HG03175 (cell line): ENCODE results near the gene SPG7.

Source experiments
- ATAC-seq: cut with Tn5 transposase; IDR thresholded peaks from one replicate; pipeline ENCODE4 v1.9.1; 2021; ENCODE audit warnings: mild to moderate bottlenecking, moderate library complexity; ENCODE audit not compliant: unreplicated experiment

SPG7 gene

GRCh38 chr16:89595330-89596060 lies 87.3 kb downstream of the SPG7 start:
- ATAC-seq = no peak

DNA sequence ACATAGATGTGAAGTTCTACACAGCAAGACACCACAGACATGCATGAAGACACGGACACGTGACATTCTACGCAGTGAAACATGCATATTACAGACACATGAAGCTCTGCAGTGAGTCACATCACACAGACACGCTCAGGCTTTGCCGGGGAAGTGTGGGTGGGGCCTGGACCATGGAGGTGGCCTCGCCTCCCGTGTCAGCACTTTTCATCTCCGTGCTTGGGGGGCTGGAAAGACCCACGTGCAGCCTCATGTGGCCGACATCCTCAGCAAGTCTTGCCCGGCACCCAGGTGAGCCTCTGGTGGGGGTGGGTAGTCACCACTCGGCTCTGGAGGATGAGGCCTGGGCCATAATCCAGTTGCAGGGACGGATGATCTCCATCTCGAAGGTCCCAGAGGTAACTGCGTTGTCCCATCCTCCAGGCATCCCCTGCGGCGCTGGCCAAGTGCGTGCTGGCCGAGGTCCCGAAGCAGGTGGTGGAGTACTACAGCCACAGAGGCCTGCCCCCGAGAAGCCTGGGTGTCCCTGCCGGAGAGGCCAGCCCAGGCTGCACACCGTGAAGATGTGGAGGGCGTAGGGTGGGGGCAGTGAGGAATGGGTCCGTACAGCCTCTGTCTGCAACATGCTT lies 88.0 kb downstream of the SPG7 start:
- no peak for ATAC-seq

GRCh38 chr16:89596957-89597649 lies 88.9 kb downstream of the SPG7 start:
- ATAC-seq = no peak

- no peak for ATAC-seq
These were observed 90.0 kb downstream of the SPG7 start for GRCh38 chr16:89598199-89598598.

- ATAC-seq = no peak
These were observed 91.3 kb downstream of the SPG7 start for GRCh38 chr16:89599451-89599858.

DNA sequence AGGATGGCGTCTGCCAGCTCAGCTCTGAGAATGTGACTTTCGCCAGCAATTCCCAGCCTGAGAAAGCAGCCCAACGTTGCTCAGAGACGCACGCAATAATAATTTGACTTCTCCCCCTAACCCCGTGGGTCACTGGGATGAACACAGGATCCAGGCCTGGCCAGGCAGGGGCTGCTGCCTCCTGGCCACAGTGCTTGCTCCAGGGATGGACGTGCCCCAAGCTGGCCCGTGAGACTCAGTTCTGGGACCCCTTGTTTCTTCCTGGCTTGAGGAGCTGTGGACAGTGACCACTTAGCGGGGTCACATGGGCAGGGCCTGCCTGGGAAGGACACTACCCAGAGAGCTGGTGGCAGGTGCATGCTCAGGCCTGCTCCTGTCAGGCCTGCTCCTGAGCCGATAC lies 91.7 kb downstream of the SPG7 start:
- no peak for ATAC-seq

GRCh38 chr16:89600427-89600826 lies 92.2 kb downstream of the SPG7 start:
- no peak for ATAC-seq

DNA sequence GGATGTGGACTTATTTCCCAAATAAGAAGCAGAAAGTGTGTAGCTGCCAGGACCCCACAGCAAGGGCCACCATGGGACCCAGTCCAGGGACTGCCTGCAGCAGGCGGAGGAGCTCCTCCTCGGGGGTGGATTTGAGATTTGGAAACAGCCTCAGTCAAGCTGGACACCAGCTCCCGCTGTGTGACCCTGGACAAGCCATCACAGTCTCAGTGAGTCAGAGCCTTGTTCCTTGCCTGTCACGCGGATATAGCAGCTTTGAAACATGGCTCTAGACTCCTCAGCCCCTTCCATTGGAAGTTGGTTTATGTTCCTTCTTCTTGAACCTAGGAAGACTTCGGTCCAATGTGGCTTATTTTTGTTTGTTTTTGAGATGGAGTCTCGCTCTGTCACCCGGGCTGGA lies 92.8 kb downstream of the SPG7 start:
- ATAC-seq = no peak

- ATAC-seq = no peak
These were observed 93.7 kb downstream of the SPG7 start for GRCh38 chr16:89601906-89602272.

DNA sequence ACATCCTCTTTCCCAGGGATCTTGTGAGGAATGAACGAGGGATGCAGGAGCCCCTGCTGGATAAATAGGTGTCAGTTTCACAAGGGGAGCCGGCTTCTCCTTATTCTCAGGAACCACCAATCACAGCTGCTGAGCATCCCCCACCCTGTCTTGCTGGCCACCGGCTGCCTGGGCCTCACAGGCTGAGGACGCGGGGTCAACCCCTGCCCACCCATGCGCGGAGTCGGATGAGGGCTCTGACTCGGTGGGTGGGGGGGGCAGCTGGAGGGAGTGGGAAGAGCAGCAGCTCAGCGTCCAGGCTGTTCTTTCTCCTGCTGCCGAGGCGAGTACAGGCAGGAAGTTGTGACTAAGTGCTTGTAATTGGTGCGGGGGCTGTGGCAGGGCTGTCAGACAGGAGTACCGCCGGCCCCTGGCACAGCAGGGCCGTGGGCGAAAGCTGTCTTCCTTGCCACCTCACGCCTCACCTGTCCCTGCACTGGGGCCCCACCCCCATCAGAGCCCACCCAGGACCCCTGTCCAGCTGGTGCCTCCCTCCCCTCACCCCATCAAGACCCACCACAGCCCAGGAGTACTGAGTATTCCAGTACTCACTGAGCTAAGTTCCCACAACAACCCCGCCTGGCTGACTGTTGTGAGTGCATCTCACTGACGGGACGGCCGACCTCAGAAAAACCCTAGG lies 94.2 kb downstream of the SPG7 start:
- ATAC-seq = no peak

DNA sequence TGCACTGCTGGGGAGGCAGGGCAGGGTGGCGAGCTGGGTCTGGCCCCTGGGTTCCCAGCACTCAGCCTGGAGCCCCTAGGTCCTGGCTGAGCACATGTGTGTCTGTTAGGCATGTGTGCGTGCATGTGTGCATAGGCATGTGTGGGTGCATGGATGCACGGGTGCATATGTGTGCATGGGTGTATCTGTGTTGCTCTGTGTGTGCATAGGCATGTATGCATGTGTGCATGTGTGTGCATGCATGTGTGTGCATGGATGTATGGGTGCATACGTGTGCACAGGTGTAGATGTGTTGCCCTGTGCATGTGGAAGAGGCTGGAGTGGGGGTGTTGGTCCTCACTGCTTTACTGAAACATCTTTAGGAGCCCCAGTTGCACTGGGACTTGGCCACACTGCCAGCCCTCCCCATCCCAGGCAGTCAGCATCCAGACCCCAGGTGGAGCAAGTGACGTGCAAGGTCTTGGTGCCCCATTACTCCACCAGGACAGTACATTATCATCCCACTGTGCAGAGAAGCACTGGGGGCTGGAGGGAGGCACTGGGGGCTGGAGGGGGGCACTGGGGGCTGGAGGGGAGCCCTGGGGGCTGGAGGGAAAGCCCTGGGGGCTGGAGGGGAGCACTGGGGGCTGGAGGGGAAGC lies 94.9 kb downstream of the SPG7 start:
- no peak for ATAC-seq

GRCh38 chr16:89604764-89605163 lies 96.6 kb downstream of the SPG7 start:
- ATAC-seq = no peak

GRCh38 chr16:89605186-89605970 lies 97.2 kb downstream of the SPG7 start:
- no peak for ATAC-seq

DNA sequence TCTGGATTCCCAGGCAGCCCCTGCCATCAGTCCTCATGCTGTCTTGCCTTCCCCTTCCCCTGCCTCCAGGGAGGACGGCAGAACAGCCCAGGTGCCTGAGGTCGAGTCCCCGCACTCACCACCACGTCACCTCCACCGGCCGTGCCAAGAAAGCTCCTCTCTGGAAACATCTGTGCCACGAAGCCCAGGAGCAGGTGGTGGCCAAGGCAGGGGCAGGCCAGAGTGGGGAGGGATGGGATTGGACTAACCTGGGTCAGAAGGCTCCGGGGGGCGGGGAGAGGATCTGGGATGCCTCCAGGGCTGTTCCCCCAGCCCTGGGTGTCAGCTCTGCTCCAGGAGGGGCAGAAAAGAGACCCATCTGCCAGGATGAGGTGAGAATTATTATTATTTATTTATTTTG lies 97.8 kb downstream of the SPG7 start:
- ATAC-seq = no peak
